Measurements from ENCODE around the gene CHST11. TPM values are rescaled to one million over a fixed set of nuclear protein-coding genes. Genes with fewer than 3 reads are reported as not detected.

CHST11 gene
- total RNA-seq, 1 donor from 2014 or later: 46.2 TPM

GRCh38 chr12:104551313-104551931, 94.7 kb downstream of the CHST11 start:
- H3K27me3 ChIP-seq (ENCODE audit: low read depth): no peaks in the 10 kb centered on the region
- no peak overlapping the region for H3K27ac ChIP-seq

GRCh38 chr12:104553421-104553820, 96.7 kb downstream of the CHST11 start:
- Histone ChIP-seq H3K27me3 (ENCODE audit: low read depth) (no peaks in the 10 kb centered on the region), H3K9me3 (peaks cover 5% of the 10 kb centered on the region), H3K4me3 (no peak overlapping the region), H3K4me1 (peaks cover 7% of the 10 kb centered on the region), H3K36me3 (no peaks in the 10 kb centered on the region), H3K27ac (no peak overlapping the region)
- TF ChIP-seq CTCF (IDR thresholded peaks at IDR 0.05): no peak
- DNase-seq: no peak
- ATAC-seq: no peak
- intact Hi-C loops (cut with DNase I): no loop called here

More at GRCh38 chr12:104551313-104551931, 94.7 kb downstream of the CHST11 start:
- Histone ChIP-seq H3K9me3 (peaks cover 5% of the 10 kb centered on the region), H3K4me3 (no peak overlapping the region), H3K4me1 (peaks cover 20% of the 10 kb centered on the region), H3K36me3 (no peaks in the 10 kb centered on the region)
- TF ChIP-seq CTCF (IDR thresholded peaks at IDR 0.05): no peak
- intact Hi-C loops (cut with DNase I): no loop called here
- no peak for DNase-seq
- ATAC-seq: no peak

GRCh38 chr12:104555648-104556047, 98.9 kb downstream of the CHST11 start:
- intact Hi-C loops (cut with DNase I): no loop called here
- TF ChIP-seq CTCF (IDR thresholded peaks at IDR 0.05): no peak
- Histone ChIP-seq H3K27ac (no peak overlapping the region), H3K4me3 (no peak overlapping the region), H3K36me3 (no peaks in the 10 kb centered on the region), H3K9me3 (peaks cover 5% of the 10 kb centered on the region), H3K4me1 (no peaks in the 10 kb centered on the region), H3K27me3 (ENCODE audit: low read depth) (no peaks in the 10 kb centered on the region)
- DNase-seq (no peak), ATAC-seq (no peak)

- no peak for TF ChIP-seq CTCF (IDR thresholded peaks at IDR 0.05)
- H3K27ac ChIP-seq: no peak overlapping the region
- H3K4me3 ChIP-seq: no peak overlapping the region
- no peak for DNase-seq
- no peaks in the 10 kb centered on the region for H3K36me3 ChIP-seq
- H3K9me3 ChIP-seq: peaks cover 5% of the 10 kb centered on the region
- intact Hi-C loops (cut with DNase I): no loop called here
- peak in 1 of 2 donors; percentile 38 for ATAC-seq
- H3K27me3 ChIP-seq (ENCODE audit: low read depth): no peaks in the 10 kb centered on the region
- no peaks in the 10 kb centered on the region for H3K4me1 ChIP-seq
These were observed 100.9 kb downstream of the CHST11 start for GRCh38 chr12:104557488-104558195.

GRCh38 chr12:104560881-104561280, 104.1 kb downstream of the CHST11 start:
- intact Hi-C loops (cut with DNase I): no loop called here
- no peak for TF ChIP-seq CTCF (IDR thresholded peaks at IDR 0.05)
- Histone ChIP-seq H3K4me1 (peaks cover 5% of the 10 kb centered on the region), H3K36me3 (no peaks in the 10 kb centered on the region), H3K27me3 (ENCODE audit: low read depth) (no peaks in the 10 kb centered on the region), H3K27ac (no peak overlapping the region), H3K9me3 (peaks cover 7% of the 10 kb centered on the region), H3K4me3 (no peak overlapping the region)
- ATAC-seq (no peak), DNase-seq (no peak)

Data from lower lobe of right lung (tissue), 2 donors.